GM10847 (cell line): ENCODE results near the gene PHPT1.

ENCODE experiments used
- POLR2A ChIP-seq: IDR thresholded peaks from 2 replicates; pipeline ENCODE4 v1.6.1; 2011; ENCODE audit not compliant: insufficient read length; ENCODE audit errors: extremely low read depth

Gene PHPT1

DNA sequence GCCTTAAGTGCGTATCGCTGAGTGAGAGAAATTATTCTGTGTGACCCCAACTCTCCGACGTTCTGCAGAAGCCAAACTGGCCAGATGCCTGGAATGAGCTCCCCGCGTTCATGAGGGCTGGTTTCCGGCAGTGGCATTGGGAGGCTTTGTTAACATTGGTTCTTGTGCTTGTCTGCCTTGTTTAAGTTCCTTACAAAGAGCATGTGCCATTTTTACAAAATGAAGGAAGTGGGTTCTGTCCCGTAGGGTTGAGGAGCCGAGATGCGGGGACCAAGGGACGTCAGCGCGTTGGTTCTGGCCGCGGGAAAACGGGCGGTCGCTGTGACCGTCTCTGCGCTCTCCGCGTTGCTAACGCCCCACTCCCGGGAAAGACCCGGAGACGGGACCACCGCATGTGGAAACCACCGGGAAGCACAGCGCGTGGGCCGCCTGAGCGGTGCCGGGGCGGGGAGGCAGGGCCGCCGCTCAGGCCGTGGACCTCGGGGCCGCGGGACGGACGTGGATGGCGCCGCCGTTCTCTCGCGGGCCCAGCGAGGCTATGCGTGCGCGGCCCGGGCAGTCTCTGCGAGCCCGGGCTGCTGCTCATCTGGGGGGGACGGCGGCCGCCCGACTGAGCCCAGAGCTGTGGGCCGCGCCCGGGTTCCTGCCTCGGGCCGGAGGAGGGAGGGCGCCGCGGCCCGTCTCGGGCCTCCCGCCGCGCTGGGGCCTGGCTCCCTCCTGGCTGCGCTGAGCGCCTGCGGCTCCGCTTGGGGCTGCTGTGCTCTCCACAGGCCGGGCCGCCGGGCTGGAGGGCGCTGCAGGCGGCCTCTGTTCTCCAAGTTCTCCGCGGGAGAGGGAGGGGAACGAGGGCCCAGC, 28.0 kb upstream of the PHPT1 start:
- TF ChIP-seq POLR2A, result no peak

DNA sequence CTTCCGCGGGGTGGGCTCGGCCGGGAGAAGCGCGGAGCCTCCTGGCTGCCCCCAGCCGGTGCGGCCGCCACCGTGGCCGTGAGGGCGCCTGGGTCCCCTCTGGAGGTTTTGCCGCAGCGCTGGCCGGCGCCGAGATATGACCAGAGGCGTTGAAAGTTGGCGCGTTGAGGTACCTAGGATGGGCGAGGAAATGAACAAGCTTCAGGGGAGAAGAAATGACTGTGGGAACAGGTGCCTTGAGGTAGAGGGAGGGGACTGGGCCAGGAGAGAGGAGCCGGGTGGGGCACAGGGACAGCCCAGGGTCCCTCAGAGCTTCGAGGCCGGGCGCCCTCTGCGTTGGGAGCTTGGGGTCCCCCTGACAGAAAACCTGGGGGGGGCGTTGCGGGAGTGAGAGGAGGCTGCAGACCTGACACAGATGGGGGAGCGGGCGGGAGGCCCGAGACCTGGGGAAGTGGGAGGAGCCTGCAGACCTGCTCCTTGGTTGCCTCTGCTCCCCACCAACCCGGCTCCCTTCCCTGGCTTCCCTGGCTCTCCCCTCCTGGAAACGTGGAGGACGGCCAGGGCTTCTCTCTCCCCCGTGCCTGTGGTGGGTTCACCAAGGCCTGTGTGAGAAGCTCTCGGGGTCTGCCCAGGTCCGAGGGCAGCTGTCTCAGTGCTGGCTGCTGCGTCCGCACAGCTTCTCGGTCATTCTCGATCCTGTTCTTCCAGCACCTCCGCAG, 27.2 kb upstream of the PHPT1 start:
- no peak for TF ChIP-seq POLR2A

GRCh38 chr9:136823136-136824046, 25.8 kb upstream of the PHPT1 start:
- no peak for TF ChIP-seq POLR2A

GRCh38 chr9:136824496-136825225, 24.5 kb upstream of the PHPT1 start:
- no peak for TF ChIP-seq POLR2A

GRCh38 chr9:136825295-136826187, 23.7 kb upstream of the PHPT1 start:
- no peak for TF ChIP-seq POLR2A

GRCh38 chr9:136826188-136826541, 23.0 kb upstream of the PHPT1 start:
- no peak for TF ChIP-seq POLR2A

GRCh38 chr9:136826703-136827582, 22.3 kb upstream of the PHPT1 start:
- no peak for TF ChIP-seq POLR2A

GRCh38 chr9:136827794-136828473, 21.3 kb upstream of the PHPT1 start:
- TF ChIP-seq POLR2A, result no peak

DNA sequence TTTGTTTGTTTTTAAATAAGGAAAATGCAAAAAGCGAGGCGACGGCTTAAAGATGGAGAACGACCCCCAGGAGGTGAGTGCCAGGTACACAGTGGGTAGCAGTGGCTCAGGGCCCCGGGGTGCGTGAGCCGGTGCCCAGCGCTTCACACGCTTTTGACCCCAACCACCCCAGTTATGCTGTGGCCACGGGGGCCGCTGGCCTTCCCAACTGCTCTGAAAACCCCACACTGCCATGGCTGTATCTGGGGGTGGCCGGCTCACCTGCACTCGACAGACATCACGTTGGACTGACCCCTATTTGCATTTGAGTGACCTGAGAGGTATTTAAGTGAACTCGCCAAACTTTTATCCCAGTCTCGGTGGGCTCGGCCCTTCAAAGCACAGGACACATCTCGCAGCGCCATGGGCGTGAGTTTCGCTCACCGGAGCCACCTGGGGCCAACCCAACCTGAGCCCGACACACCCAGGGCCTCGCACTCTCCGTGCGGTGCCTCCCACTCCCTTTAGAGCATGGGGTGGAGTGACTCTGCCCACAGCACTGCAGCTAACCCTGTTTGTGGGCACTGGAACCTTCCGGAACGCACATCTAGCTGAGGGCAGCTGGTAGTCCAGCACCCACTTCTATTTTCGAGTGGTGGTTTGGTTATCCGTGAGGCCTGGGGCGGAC, 20.6 kb upstream of the PHPT1 start:
- TF ChIP-seq POLR2A, result no peak

GRCh38 chr9:136829412-136829811, 19.8 kb upstream of the PHPT1 start:
- TF ChIP-seq POLR2A, result no peak

GRCh38 chr9:136829981-136830885, 19.0 kb upstream of the PHPT1 start:
- no peak for TF ChIP-seq POLR2A
